Thyroid gland (tissue), 4 donors: ENCODE results near the gene SYCP1.

Source experiments
- CTCF ChIP-seq, 6 experiments: fragments of 200-600 bp in 3 of 6; fragments of 450-650 bp in 3 of 6; sonication (generic) in 3 of 6; IDR thresholded peaks; one replicate each; pipeline ENCODE4 v1.5.1; 2016 to 2019; ENCODE audit warnings: antibody characterized with exemption in 6 of 6, mild to moderate bottlenecking in 2 of 6, inconsistent platforms in 1 of 6, moderate library complexity in 1 of 6
- POLR2A ChIP-seq, 2 donors: fragments of 450-650 bp; IDR thresholded peaks; one replicate each; pipeline ENCODE4 v1.6.1; 2017; ENCODE audit warnings: antibody characterized with exemption in 2 of 2, mild to moderate bottlenecking in 2 of 2, moderate library complexity in 1 of 2

DNA sequence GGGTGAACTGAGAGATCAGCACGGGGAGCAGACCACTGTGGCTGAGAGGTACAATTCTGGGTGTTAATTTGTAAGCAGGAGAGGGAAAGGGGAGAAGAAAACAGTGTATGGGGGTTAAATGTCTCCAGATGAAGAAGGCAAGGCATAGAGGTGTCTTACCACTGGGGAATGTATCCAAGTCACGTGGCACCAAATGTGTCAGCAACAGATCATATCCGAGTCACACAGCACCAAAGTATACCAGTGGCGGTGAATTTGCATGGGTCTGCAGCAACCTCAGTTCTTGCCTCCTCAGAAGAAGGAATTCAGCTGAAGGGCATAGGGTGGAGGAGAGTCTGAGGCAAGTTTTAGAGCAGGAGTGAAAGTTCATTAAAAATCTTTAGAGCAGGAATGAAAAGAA, 21.2 kb upstream of the SYCP1 start:
- TF ChIP-seq CTCF (IDR thresholded peaks at IDR 0.05) (no peak), POLR2A (IDR thresholded peaks at IDR 0.05) (no peak)
